Uterus (tissue), 2 donors: ENCODE measurements around the gene MLLT10.

Experiments
- CTCF ChIP-seq, 4 experiments: fragments of 200-600 bp in 2 of 4; fragments of 450-650 bp in 2 of 4; sonication (generic) in 2 of 4; IDR thresholded peaks; one replicate each; pipeline ENCODE4 v1.5.1; 2016 to 2019; ENCODE audit warnings: antibody characterized with exemption in 4 of 4, mild to moderate bottlenecking in 2 of 4, moderate library complexity in 1 of 4
- POLR2A ChIP-seq, 2 donors: fragments of 450-650 bp; IDR thresholded peaks; one replicate each; pipeline ENCODE4 v1.6.1; 2016; ENCODE audit warnings: antibody characterized with exemption in 2 of 2, mild to moderate bottlenecking in 1 of 2, moderate library complexity in 1 of 2

- TF ChIP-seq CTCF (IDR thresholded peaks at IDR 0.05), result no peak
- TF ChIP-seq POLR2A (IDR thresholded peaks at IDR 0.05), result no peak
Measured at GRCh38 chr10:21528236-21529031, 5.6 kb upstream of the MLLT10 start.
